GM19463 (cell line): ENCODE data around the gene L3MBTL2.
A peak's percentile ranks its signal among the peaks of the same experiment; 100 is the strongest.

Experiments
- ATAC-seq: cut with Tn5 transposase; IDR thresholded peaks from one replicate; pipeline ENCODE4 v1.9.1; 2021; ENCODE audit warnings: mild to moderate bottlenecking, moderate library complexity; ENCODE audit not compliant: unreplicated experiment

The L3MBTL2 gene

DNA sequence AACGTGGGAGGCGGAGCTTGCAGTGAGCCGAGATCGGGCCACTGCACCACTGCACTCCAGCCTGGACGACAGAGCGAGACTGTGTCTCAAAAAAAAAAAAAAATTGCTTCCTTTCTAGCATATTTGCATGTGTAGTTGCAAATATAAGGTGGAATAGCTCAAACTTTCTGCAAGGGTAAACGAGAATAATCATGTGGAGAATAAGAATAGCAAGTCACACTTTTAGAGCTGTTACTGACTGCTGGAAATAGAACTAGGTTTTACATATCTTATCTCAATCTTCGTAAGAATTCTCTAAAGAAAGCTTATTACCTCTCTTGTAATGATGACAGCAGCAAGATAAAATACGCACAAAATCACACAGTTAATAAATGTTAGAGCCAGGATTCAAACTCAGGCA, 1.6 kb downstream of the L3MBTL2 start:
- ATAC-seq, result no peak

DNA sequence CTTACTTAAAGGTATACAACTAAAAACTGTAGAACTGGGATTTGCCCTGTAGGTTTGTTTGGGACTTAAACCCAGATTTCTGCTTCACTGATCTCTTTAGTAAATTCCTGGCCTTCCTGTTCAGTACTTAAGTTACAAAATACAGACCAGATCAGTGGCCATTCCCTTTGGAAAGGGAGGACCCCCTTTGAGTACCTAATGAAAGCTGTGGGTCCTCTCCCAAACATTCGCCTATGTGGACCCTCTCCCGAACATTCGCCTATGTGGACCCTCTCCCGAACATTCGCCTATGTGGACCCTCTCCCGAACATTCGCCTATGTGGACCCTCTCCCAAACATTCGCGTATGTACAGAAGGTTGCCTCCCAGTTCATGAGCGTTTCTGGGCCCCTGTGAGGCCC, 10.3 kb downstream of the L3MBTL2 start:
- ATAC-seq, result no peak

- no peak for ATAC-seq
These were observed 10.8 kb downstream of the L3MBTL2 start for GRCh38 chr22:41215926-41216325.

- ATAC-seq, result no peak
These were observed 11.9 kb downstream of the L3MBTL2 start for GRCh38 chr22:41216984-41217383.

DNA sequence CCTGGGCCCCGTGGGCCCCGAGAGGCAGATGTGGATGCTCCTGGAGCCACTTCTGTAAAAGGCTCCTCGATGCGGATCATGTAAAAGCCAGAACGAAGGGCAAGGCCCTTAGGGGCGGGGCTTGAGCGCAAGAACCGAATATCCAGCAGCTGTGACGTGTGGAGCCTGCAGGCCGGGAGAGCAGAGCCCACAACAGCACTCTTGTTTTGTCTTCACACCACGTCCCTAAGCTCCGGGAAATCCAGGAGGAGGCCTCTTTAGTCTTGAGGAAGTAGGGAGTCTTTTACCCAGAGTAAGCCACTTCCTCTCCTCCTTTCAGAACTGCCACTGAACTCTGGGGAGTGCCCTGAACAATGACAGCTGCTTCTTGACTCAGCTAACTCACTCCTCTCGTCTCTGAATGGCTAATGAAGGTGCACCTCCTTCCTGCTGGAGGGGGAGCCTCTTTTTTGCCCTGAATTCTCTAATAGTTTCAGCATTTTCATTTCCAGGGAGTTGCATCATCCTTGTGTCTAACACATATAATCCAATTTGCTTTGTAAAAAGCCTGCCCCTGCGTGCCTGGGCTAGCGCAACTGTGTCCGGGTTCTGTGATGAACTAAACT, 12.5 kb downstream of the L3MBTL2 start:
- no peak for ATAC-seq

DNA sequence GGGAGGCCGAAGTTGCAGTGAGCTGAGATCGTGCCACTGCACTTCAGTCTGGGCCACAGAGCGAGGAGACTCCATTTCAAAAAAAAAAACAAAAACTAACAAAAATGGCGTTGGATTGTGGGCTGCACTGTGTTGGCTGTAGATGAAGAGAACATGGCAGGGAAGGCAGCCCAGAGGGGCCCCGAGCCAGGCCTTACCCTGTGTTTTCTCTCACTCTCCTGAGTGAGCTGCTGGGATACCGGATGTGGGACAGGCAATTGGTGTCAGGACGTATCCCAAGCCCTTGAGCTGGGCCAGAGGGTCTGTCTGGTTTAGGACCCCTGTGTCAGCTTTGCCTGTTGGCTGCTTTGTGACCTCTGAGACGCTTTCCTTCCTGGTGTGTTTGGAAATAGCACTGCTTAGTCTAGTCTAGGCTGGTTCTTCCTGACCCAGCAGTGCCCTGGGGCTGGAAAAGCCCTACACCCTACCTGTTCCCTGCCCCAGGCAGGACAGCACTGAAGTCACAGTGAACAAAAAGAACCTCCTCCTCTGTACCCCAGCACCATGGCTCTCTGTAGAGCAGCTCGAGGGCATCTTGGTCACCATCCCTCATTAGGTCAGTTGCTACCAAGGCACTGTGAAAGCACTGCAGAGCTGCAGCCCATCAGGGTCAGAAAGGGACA, 17.9 kb downstream of the L3MBTL2 start:
- ATAC-seq, result no peak

- no peak for ATAC-seq
These were observed 18.4 kb downstream of the L3MBTL2 start for GRCh38 chr22:41223535-41223934.

DNA sequence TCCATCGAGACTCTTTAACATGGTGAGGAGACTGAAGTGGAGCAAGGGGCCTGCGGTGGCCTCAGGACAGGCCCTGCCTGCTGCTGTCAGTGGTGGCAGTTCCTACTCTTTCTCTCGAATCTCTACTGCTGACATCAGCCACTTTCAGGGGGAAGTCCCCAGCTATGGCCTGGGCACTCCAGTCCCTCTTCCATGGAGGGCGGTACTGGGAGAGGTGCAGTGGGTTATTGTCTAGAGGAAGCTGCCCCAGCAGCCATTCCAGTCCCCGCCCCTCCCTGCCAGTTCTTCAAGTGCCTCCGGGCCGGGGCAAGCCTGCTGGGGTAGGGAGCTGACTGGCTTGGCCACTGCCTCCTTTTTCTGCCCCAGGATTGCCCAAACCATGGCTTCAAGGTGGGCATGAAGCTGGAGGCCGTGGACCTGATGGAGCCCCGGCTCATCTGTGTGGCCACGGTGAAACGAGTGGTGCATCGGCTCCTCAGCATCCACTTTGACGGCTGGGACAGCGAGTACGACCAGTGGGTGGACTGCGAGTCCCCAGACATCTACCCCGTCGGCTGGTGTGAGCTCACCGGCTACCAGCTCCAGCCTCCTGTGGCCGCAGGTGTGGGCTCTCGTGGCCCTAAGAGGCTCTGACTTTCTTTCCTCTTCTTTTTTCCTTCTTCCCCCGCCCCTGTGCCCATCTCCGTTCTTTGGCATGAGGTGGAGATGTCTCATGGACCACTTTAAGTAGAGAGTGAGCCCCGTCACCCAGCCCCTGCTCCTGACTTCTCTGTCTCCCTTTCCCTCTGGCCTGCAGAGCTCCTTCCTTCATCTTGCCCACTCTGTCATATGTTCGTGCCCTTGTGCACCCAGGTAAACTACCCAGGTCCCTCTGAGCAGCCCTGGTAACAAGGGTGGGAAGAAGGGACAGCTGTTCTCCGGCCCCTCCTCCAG, 21.9 kb downstream of the L3MBTL2 start:
- ATAC-seq, result no peak

DNA sequence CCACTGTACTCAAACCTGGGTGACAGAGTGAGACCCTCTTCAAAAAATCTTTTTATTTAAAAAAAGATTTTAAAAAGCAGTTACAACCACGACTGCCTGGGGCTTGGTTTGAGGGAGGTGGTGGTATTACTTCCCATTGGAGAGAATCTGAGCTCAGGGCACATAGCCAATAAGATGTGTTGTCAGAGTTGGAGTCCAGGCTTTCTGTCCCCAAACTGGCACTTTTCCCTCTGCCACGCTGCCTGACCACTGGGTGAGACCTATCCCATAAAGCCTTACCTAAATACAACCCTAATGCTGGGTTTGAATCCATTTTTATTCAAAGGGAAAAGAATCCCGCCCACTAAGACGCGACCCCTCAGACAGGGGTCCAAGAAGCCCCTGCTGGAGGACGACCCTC, 24.1 kb downstream of the L3MBTL2 start:
- no peak for ATAC-seq

DNA sequence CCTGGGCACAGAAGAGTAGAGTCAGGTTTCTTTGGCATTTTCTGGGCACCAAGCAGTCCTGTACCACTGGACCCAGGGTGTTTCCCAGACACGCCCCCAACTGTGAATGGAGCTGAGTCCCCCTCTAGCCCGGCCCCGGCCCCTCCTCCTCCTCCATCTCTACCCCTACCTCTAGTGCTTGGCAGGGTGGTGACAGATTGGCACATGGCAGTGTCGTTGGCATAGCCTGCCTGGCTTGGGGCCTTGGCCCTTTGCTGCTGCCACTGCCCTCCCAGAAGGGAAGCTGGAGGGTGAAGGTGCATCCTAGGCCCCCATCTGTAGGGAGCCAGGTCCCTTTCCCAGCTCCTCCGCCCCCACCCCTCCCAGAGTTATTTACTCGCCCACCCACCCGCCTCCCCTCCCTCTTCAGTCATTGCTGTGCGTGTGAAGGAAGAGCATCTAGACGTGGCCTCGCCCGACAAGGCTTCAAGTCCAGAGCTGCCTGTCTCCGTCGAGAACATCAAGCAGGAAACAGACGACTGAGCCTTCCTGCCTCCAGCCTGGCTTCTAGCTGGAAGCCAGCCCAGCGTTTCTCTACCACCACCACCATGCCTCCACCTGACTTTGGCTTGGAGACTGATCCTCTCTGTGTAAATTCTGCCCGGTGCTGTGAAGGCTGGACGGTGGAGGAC, 24.8 kb downstream of the L3MBTL2 start:
- no peak for ATAC-seq

- ATAC-seq, result no peak
These were observed 25.3 kb downstream of the L3MBTL2 start for GRCh38 chr22:41230401-41230785.

DNA sequence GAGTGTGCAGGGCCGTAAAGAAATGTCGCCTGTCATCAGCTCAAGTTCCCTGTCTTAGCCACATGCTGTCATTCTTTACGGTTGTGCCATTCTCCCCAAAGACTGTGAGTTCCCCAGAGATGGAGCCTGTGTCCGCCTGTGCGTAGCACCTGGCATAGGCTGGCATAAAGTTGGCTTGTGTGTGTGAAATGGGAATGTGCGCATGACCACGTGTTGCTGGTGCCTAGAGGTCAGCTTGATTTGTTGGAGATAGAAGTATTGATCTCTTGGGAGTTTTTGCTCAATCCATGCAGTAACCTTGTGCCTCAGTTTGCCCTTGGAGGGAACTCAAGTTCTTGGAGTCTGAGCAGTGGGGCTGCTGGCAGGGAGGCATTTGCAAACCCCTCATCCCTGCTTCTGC, 26.3 kb downstream of the L3MBTL2 start:
- no peak for ATAC-seq

GRCh38 chr22:41234815-41235695, 29.9 kb downstream of the L3MBTL2 start:
- no peak for ATAC-seq

- no peak for ATAC-seq
These were observed 32.1 kb downstream of the L3MBTL2 start for GRCh38 chr22:41237036-41237706.

GRCh38 chr22:41237707-41238569, 32.8 kb downstream of the L3MBTL2 start:
- peak; percentile 75 for ATAC-seq

GRCh38 chr22:41238570-41239442, 33.7 kb downstream of the L3MBTL2 start:
- ATAC-seq, result no peak

DNA sequence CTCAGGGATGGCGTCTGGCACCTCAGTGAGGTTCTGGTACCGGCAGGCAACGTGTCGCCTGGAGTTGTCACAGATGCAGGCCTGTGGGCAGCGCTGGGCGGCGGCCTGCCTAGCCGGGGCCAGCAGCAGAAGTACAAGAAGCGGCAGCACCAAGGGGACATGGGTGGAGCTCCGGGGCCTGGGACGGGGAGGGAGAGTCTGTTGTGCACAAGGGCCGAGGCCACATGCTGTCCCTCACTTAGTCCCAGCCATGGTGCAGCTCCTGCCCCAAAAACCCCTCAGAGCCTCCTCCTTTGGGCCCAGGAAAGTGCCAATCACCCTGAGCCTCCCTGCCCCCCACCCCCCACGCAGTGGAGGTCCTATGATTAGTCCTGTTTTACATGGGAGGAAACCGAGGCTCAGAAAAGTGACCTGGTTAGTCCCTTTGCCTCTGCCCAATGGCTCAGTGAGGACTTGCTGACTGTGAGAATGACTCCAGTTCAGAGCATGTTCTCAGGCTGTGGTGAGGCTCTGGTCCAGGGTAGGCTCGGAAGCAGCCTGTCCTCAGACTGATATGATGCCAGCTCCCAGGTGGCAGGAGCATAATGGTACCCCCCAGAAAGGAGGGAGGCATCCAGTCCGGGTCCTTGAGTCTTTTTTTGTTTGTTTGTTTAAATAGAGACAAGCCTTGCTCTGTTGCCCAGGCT, 34.5 kb downstream of the L3MBTL2 start:
- no peak for ATAC-seq
